HUDEP-2 (cell line): Measurements from ENCODE around the gene EPC2.
"Not testable (repeated sequence)": the region's sequence is repeated elsewhere in the genome, so short reads cannot be mapped to it uniquely, and the experiment has no call there.

Experiments
- DNase-seq, 76 experiments: peaks; one replicate each; lab custom pipeline; 2025; ENCODE audit not compliant: unreplicated experiment in 76 of 76; lab: John Stamatoyannopoulos, UW

EPC2 gene

GRCh38 chr2:148670773-148671172 lies 26.2 kb downstream of the EPC2 start:
- DNase-seq = no peak

- peak in 12 of 76 experiments; percentile 1 to 32 (median 14) for DNase-seq
Observed at GRCh38 chr2:148674063-148675020, 29.8 kb downstream of the EPC2 start.

GRCh38 chr2:148675708-148676107 lies 31.2 kb downstream of the EPC2 start:
- DNase-seq = no peak

- not testable (repeated sequence) for DNase-seq
Observed at GRCh38 chr2:148678302-148679179, 34.0 kb downstream of the EPC2 start.

GRCh38 chr2:148680462-148680861 lies 35.9 kb downstream of the EPC2 start:
- DNase-seq = no peak

- DNase-seq = no peak
Observed at GRCh38 chr2:148681443-148681842, 36.9 kb downstream of the EPC2 start.

- not testable (repeated sequence) for DNase-seq
Observed at GRCh38 chr2:148681862-148682261, 37.3 kb downstream of the EPC2 start.

GRCh38 chr2:148684507-148684906 lies 40.0 kb downstream of the EPC2 start:
- no peak for DNase-seq

- DNase-seq = no peak
Observed at GRCh38 chr2:148687543-148687942, 43.0 kb downstream of the EPC2 start.

GRCh38 chr2:148688011-148688410 lies 43.5 kb downstream of the EPC2 start:
- not testable (repeated sequence) for DNase-seq

GRCh38 chr2:148696985-148697384 lies 52.4 kb downstream of the EPC2 start:
- no peak for DNase-seq

- no peak for DNase-seq
Observed at GRCh38 chr2:148699830-148700229, 55.3 kb downstream of the EPC2 start.

- no peak for DNase-seq
Observed at GRCh38 chr2:148701039-148701438, 56.5 kb downstream of the EPC2 start.

GRCh38 chr2:148701877-148702276 lies 57.3 kb downstream of the EPC2 start:
- no peak for DNase-seq

- no peak for DNase-seq
Observed at GRCh38 chr2:148702475-148702874, 57.9 kb downstream of the EPC2 start.

- no peak for DNase-seq
Observed at GRCh38 chr2:148704247-148704646, 59.7 kb downstream of the EPC2 start.

GRCh38 chr2:148716378-148716920 lies 71.9 kb downstream of the EPC2 start:
- peak in 7 of 76 experiments; percentile 5 to 28 (median 11) for DNase-seq

GRCh38 chr2:148718039-148718438 lies 73.5 kb downstream of the EPC2 start:
- no peak for DNase-seq

- DNase-seq = no peak
Observed at GRCh38 chr2:148719195-148719749, 74.7 kb downstream of the EPC2 start.

- no peak for DNase-seq
Observed at GRCh38 chr2:148719941-148720436, 75.4 kb downstream of the EPC2 start.
